Measurements from ENCODE around the gene NHLRC4. TPM values are rescaled to one million over a fixed set of nuclear protein-coding genes. Genes with fewer than 3 reads are reported as not detected.
A peak's percentile ranks its signal among the peaks of the same experiment; 100 is the strongest.

NHLRC4 gene
- total RNA-seq, 1 experiment from 2014 or later: 0.92 TPM

DNA sequence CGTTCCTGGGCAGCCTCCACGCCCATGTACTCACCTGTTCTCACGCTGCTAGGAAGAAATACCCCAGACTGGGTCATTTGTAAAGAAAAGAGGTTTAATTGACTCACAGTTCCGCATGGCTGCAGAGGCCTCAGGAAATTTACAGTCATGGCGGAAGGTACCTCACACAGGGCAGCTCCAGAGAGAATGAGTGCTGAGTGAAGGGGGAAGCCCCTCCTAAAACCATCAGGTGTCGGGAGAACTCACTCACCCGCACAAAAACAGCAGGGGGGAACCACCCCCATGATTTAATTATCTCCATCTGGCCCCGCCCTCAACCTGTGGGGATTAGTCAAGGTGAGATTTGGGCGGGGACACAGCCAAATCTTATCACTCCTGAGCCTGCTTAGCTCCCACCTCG is 41.2 kb downstream of the NHLRC4 start:
- TF ChIP-seq SMAD3 (CRISPR knock-in tag; IDR thresholded peaks at IDR 0.05; ENCODE audit: borderline replicate concordance) (no peak), PRRX2 (CRISPR knock-in tag; IDR thresholded peaks at IDR 0.05) (no peak), OVOL2 (CRISPR knock-in tag; IDR thresholded peaks at IDR 0.05; ENCODE audit: borderline replicate concordance) (no peak), GRHL2 (CRISPR knock-in tag; IDR thresholded peaks at IDR 0.05; ENCODE audit: insufficient replicate concordance, severe bottlenecking) (no peak)
- TF ChIP-seq, protein P1, sequence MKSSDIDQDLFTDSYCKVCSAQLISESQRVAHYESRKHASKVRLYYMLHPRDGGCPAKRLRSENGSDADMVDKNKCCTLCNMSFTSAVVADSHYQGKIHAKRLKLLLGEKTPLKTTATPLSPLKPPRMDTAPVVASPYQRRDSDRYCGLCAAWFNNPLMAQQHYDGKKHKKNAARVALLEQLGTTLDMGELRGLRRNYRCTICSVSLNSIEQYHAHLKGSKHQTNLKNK (CRISPR knock-in tag; IDR thresholded peaks at IDR 0.05): no peak
- TF ChIP-seq, protein P2, sequence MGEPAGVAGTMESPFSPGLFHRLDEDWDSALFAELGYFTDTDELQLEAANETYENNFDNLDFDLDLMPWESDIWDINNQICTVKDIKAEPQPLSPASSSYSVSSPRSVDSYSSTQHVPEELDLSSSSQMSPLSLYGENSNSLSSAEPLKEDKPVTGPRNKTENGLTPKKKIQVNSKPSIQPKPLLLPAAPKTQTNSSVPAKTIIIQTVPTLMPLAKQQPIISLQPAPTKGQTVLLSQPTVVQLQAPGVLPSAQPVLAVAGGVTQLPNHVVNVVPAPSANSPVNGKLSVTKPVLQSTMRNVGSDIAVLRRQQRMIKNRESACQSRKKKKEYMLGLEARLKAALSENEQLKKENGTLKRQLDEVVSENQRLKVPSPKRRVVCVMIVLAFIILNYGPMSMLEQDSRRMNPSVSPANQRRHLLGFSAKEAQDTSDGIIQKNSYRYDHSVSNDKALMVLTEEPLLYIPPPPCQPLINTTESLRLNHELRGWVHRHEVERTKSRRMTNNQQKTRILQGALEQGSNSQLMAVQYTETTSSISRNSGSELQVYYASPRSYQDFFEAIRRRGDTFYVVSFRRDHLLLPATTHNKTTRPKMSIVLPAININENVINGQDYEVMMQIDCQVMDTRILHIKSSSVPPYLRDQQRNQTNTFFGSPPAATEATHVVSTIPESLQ (CRISPR knock-in tag; IDR thresholded peaks at IDR 0.05): no peak
- Mint-ChIP-seq H3K9me3 (peaks cover 12% of the 10 kb centered on the region), H3K27me3 (ENCODE audit: low read depth) (no peaks in the 10 kb centered on the region), H3K4me1 (peaks cover 8% of the 10 kb centered on the region), H3K36me3 (peaks cover 17% of the 10 kb centered on the region), H3K4me3 (no peak overlapping the region), H3K27ac (peak overlapping the region; percentile 85)
- ChIA-PET CTCF (interaction anchor here (0.7 to 1.7 kb wide), 4 partner anchors 15 to 234 kb away, joined by 3 to 6 read pairs (median 4); no protein-coding TSS in a partner anchor), POLR2A (no interaction called here)
- DNase-seq (ENCODE audit: low spot score) (no peak), ATAC-seq (no peak)

DNA sequence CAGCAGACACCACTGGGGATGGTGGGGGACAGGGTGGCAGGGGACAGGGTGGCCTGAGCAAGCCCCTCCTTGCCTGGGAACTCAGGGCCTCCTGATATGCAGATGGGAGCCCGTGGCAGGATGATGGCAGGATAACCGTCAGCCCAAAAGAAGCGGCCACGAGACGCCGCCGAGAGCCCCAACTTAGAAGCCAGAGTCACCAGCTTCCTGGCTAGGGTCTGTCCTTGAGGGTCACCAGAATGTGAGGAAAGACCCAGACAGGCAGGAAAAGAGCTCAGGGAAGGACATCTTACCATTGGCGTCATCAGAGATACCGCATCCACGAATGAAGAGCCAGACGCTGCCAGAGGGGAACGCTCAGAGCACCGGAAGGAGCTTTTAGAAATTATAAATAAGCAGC is 42.5 kb downstream of the NHLRC4 start:
- no peak for ATAC-seq
- no peaks in the 10 kb centered on the region for H3K27me3 Mint-ChIP-seq (ENCODE audit: low read depth)
- no peak overlapping the region for H3K4me3 Mint-ChIP-seq
- ChIA-PET CTCF (interaction anchor here (0.7 to 2.7 kb wide), 9 partner anchors 9 to 142 kb away, joined by 3 to 17 read pairs (median 5); no protein-coding TSS in a partner anchor), POLR2A (interaction anchor here (1.0 kb wide), 1 partner anchor 8 kb away, joined by 3 read pairs; no protein-coding TSS in a partner anchor)
- peaks cover 22% of the 10 kb centered on the region for H3K36me3 Mint-ChIP-seq
- H3K4me1 Mint-ChIP-seq: peaks cover 8% of the 10 kb centered on the region
- no peak for TF ChIP-seq NR2C2 (CRISPR knock-in tag; IDR thresholded peaks at IDR 0.05)
- no peak for TF ChIP-seq ZNF232 (CRISPR knock-in tag; IDR thresholded peaks at IDR 0.05)
- TF ChIP-seq, protein P3, sequence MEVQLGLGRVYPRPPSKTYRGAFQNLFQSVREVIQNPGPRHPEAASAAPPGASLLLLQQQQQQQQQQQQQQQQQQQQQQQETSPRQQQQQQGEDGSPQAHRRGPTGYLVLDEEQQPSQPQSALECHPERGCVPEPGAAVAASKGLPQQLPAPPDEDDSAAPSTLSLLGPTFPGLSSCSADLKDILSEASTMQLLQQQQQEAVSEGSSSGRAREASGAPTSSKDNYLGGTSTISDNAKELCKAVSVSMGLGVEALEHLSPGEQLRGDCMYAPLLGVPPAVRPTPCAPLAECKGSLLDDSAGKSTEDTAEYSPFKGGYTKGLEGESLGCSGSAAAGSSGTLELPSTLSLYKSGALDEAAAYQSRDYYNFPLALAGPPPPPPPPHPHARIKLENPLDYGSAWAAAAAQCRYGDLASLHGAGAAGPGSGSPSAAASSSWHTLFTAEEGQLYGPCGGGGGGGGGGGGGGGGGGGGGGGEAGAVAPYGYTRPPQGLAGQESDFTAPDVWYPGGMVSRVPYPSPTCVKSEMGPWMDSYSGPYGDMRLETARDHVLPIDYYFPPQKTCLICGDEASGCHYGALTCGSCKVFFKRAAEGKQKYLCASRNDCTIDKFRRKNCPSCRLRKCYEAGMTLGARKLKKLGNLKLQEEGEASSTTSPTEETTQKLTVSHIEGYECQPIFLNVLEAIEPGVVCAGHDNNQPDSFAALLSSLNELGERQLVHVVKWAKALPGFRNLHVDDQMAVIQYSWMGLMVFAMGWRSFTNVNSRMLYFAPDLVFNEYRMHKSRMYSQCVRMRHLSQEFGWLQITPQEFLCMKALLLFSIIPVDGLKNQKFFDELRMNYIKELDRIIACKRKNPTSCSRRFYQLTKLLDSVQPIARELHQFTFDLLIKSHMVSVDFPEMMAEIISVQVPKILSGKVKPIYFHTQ (CRISPR knock-in tag; IDR thresholded peaks at IDR 0.05): no peak
- TF ChIP-seq IRF2 (CRISPR knock-in tag; IDR thresholded peaks at IDR 0.05; ENCODE audit: borderline replicate concordance, low read depth): no peak
- TF ChIP-seq FOXK1 (CRISPR knock-in tag; IDR thresholded peaks at IDR 0.05): no peak
- TF ChIP-seq SOX15 (CRISPR knock-in tag; IDR thresholded peaks at IDR 0.05): no peak
- no peak for TF ChIP-seq ATF1 (CRISPR knock-in tag; IDR thresholded peaks at IDR 0.05)
- no peak for DNase-seq (ENCODE audit: low spot score)
- no peak overlapping the region for H3K27ac Mint-ChIP-seq
- peaks cover 11% of the 10 kb centered on the region for H3K9me3 Mint-ChIP-seq

DNA sequence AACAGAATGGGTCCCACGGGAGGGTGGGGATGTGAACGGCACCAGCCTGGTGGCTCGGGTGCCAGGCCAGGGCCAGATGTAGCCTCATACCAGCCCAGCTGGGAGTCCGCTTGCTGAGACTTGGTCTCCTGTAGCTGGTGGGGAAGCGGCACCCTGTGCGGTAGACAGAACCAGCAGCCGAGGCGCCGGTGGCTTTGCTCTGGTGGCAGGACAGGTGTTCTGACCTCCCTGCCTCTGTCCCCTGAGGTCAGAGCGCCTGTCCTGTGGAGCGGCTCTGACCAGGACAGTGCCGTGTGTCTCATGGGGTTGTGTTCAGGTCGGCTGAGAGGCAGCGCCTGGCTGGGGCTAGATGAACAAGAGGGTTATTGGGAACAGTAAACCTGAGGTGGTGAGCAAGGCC is 43.2 kb downstream of the NHLRC4 start:
- H3K9me3 Mint-ChIP-seq: peaks cover 7% of the 10 kb centered on the region
- ChIA-PET POLR2A (interaction anchor here (1.0 kb wide), 1 partner anchor 9 kb away, joined by 3 read pairs; no protein-coding TSS in a partner anchor), CTCF (interaction anchor here (0.6 to 2.7 kb wide), 10 partner anchors 9 to 143 kb away, joined by 3 to 17 read pairs (median 4); partner anchors contain the start of gene RAB40C)
- H3K27me3 Mint-ChIP-seq (ENCODE audit: low read depth): no peaks in the 10 kb centered on the region
- H3K4me1 Mint-ChIP-seq: peaks cover 8% of the 10 kb centered on the region
- H3K36me3 Mint-ChIP-seq: peaks cover 20% of the 10 kb centered on the region
- peak overlapping the region; percentile 50; the same call in 1 of the 2 replicates for H3K27ac Mint-ChIP-seq
- no peak overlapping the region for H3K4me3 Mint-ChIP-seq
- ATAC-seq (no peak), DNase-seq (ENCODE audit: low spot score) (no peak)
- TF ChIP-seq ESRRA (CRISPR knock-in tag; IDR thresholded peaks at IDR 0.05; ENCODE audit: borderline replicate concordance): no peak
- TF ChIP-seq, protein P4, sequence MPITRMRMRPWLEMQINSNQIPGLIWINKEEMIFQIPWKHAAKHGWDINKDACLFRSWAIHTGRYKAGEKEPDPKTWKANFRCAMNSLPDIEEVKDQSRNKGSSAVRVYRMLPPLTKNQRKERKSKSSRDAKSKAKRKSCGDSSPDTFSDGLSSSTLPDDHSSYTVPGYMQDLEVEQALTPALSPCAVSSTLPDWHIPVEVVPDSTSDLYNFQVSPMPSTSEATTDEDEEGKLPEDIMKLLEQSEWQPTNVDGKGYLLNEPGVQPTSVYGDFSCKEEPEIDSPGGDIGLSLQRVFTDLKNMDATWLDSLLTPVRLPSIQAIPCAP (CRISPR knock-in tag; IDR thresholded peaks at IDR 0.05): no peak
- TF ChIP-seq, protein P5, sequence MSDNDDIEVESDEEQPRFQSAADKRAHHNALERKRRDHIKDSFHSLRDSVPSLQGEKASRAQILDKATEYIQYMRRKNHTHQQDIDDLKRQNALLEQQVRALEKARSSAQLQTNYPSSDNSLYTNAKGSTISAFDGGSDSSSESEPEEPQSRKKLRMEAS (CRISPR knock-in tag; IDR thresholded peaks at IDR 0.05): no peak
- TF ChIP-seq, protein P6, sequence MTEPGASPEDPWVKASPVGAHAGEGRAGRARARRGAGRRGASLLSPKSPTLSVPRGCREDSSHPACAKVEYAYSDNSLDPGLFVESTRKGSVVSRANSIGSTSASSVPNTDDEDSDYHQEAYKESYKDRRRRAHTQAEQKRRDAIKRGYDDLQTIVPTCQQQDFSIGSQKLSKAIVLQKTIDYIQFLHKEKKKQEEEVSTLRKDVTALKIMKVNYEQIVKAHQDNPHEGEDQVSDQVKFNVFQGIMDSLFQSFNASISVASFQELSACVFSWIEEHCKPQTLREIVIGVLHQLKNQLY (CRISPR knock-in tag; IDR thresholded peaks at IDR 0.05): no peak
- no peak for TF ChIP-seq RELA (CRISPR knock-in tag; IDR thresholded peaks at IDR 0.05; ENCODE audit: borderline replicate concordance)
- TF ChIP-seq, protein P7, sequence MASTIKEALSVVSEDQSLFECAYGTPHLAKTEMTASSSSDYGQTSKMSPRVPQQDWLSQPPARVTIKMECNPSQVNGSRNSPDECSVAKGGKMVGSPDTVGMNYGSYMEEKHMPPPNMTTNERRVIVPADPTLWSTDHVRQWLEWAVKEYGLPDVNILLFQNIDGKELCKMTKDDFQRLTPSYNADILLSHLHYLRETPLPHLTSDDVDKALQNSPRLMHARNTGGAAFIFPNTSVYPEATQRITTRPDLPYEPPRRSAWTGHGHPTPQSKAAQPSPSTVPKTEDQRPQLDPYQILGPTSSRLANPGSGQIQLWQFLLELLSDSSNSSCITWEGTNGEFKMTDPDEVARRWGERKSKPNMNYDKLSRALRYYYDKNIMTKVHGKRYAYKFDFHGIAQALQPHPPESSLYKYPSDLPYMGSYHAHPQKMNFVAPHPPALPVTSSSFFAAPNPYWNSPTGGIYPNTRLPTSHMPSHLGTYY (CRISPR knock-in tag; IDR thresholded peaks at IDR 0.05): no peak
- TF ChIP-seq, protein P8, sequence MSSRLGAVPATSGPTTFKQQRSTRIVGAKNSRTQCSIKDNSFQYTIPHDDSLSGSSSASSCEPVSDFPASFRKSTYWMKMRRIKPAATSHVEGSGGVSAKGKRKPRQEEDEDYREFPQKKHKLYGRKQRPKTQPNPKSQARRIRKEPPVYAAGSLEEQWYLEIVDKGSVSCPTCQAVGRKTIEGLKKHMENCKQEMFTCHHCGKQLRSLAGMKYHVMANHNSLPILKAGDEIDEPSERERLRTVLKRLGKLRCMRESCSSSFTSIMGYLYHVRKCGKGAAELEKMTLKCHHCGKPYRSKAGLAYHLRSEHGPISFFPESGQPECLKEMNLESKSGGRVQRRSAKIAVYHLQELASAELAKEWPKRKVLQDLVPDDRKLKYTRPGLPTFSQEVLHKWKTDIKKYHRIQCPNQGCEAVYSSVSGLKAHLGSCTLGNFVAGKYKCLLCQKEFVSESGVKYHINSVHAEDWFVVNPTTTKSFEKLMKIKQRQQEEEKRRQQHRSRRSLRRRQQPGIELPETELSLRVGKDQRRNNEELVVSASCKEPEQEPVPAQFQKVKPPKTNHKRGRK (CRISPR knock-in tag; IDR thresholded peaks at IDR 0.05; ENCODE audit: borderline replicate concordance): no peak

All from WTC11 (cell line).